Cardiac muscle cell (in vitro differentiated cells and primary cell): Measurements from ENCODE around the gene FLNC. TPM values are rescaled to one million over a fixed set of nuclear protein-coding genes. Genes with fewer than 3 reads are reported as not detected.

Source experiments
- DNase-seq, 2 donors: peaks; one replicate each; pipeline versions ENCODE4 v3.0.0 to v3.0.0-alpha.2; 2010 to 2017; ENCODE audit warnings: low read depth in 1 of 2, low spot score in 1 of 2
- H3K27ac ChIP-seq: fragments of 200-600 bp; sonication (generic); 2 replicates; pipeline ENCODE4 v1.5.1; 2016
- H3K27me3 ChIP-seq: fragments of 200-600 bp; sonication (generic); 2 replicates; pipeline ENCODE4 v1.6.0; 2016; ENCODE audit warnings: control low read depth
- H3K36me3 ChIP-seq: fragments of 200-600 bp; sonication (generic); 2 replicates; pipeline ENCODE4 v1.5.1; 2016; ENCODE audit warnings: control low read depth
- H3K4me1 ChIP-seq: fragments of 200-600 bp; sonication (generic); 2 replicates; pipeline ENCODE4 v1.8.1; 2017; ENCODE audit warnings: low read depth, mild to moderate bottlenecking, mixed run types
- H3K4me3 ChIP-seq: fragments of 200-600 bp; sonication (generic); 2 replicates; pipeline ENCODE4 v1.5.1; 2016; ENCODE audit warnings: mild to moderate bottlenecking
- H3K9me3 ChIP-seq: fragments of 200-600 bp; sonication (generic); 2 replicates; pipeline ENCODE4 v1.5.1; 2017; ENCODE audit warnings: low read depth, mild to moderate bottlenecking, control low read depth
- polyA plus RNA-seq: library from polyadenylated mRNA; unstranded; fragments of >200 nt; fragmentation: Nextera tagmentation; extraction: Ambion mirVana; gene quantifications from 2 replicates; pipeline ENCODE4 v1.2.1, GENCODE V29; 2016
- total RNA-seq: library from RNA; depleted of rRNA; stranded (reverse); fragments of >200 nt; gene quantifications from 2 replicates; pipeline ENCODE4 v1.2.3, GENCODE V29; 2016
- TF ChIP-seq, protein P1 (sequence below): IDR thresholded peaks from 2 replicates; pipeline ENCODE4 v1.5.1; 2012; ENCODE audit warnings: low read depth, mild to moderate bottlenecking, low read length

The FLNC gene
- total and polyA plus RNA-seq, 2 experiments from 2014 or later = 196 to 516 TPM

DNA sequence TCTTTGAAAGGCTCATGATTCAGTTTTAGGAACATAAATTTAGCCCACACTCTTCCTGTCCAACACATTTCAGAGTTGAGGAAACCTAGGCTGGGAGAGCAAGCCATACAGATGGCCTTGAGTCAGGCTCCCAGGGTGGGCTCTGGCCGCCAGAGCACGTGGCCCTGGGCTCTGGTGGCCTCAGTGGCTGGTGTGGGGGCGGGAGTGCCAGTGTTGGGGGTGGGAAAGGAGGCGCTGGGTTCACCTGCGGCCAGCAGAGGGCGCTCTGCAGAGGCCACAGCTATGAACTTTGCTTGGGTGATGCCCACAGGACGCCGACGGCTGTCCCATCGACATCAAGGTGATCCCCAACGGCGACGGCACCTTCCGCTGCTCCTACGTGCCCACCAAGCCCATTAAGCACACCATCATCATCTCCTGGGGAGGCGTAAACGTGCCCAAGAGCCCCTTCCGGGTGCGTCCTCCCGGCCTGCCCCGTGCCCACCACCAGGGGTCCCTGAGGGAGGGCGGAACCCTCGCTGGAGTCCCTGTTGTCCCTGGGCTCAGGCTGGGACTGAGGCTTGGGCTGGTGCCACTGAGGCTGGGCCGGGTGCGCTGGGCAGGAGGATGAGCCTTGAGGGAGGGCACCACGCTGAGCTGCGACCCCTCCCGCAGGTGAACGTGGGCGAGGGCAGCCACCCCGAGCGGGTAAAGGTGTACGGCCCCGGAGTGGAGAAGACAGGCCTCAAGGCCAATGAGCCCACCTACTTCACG lies 11.9 kb downstream of the FLNC start:
- DNase-seq = peak; percentile 40 to 67
- H3K9me3 ChIP-seq = no peaks in the 10 kb centered on the region
- TF ChIP-seq, protein P1, sequence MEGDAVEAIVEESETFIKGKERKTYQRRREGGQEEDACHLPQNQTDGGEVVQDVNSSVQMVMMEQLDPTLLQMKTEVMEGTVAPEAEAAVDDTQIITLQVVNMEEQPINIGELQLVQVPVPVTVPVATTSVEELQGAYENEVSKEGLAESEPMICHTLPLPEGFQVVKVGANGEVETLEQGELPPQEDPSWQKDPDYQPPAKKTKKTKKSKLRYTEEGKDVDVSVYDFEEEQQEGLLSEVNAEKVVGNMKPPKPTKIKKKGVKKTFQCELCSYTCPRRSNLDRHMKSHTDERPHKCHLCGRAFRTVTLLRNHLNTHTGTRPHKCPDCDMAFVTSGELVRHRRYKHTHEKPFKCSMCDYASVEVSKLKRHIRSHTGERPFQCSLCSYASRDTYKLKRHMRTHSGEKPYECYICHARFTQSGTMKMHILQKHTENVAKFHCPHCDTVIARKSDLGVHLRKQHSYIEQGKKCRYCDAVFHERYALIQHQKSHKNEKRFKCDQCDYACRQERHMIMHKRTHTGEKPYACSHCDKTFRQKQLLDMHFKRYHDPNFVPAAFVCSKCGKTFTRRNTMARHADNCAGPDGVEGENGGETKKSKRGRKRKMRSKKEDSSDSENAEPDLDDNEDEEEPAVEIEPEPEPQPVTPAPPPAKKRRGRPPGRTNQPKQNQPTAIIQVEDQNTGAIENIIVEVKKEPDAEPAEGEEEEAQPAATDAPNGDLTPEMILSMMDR = peak; percentile 66
- H3K36me3 ChIP-seq = peaks cover 96% of the 10 kb centered on the region
- H3K4me1 ChIP-seq = no peaks in the 10 kb centered on the region
- H3K4me3 ChIP-seq = no peak overlapping the region
- peak overlapping the region; percentile 26 for H3K27ac ChIP-seq
- no peaks in the 10 kb centered on the region for H3K27me3 ChIP-seq

GRCh38 chr7:128842674-128843641 lies 12.8 kb downstream of the FLNC start:
- Histone ChIP-seq H3K27me3 (no peaks in the 10 kb centered on the region), H3K4me3 (no peak overlapping the region), H3K27ac (no peak overlapping the region), H3K9me3 (no peaks in the 10 kb centered on the region), H3K36me3 (peaks cover 96% of the 10 kb centered on the region), H3K4me1 (no peaks in the 10 kb centered on the region)
- DNase-seq = no peak
- TF ChIP-seq, protein P1 = no peak

DNA sequence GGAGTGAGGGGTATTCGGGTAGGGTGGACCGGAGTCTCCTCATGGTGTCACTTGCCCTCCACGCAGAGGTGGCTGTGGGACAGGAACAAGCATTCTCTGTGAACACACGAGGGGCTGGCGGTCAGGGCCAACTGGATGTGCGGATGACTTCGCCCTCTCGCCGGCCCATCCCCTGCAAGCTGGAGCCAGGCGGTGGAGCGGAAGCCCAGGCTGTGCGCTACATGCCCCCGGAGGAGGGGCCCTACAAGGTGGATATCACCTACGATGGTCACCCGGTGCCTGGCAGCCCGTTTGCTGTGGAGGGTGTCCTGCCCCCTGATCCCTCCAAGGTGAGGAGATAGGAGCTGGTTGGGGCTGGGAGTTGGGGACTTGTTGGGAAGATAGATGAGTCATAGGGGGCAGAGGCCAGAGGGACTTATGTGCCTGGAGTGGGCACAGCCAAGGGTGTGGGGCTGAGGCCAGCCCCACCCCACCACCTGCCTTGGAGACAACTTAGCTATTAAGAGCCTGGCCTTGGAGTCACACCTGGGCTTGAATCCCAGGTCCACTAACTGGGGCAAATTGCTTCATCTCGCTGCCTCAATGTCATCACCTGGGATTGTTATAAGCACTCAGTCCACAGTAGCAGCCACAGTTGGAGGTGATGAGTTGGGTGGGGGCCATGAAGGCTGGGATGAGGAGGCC lies 13.9 kb downstream of the FLNC start:
- DNase-seq = no peak
- Histone ChIP-seq H3K27ac (no peak overlapping the region), H3K9me3 (no peaks in the 10 kb centered on the region), H3K36me3 (peaks cover 97% of the 10 kb centered on the region), H3K4me1 (no peaks in the 10 kb centered on the region), H3K4me3 (no peak overlapping the region), H3K27me3 (no peaks in the 10 kb centered on the region)
- TF ChIP-seq, protein P1 = no peak

GRCh38 chr7:128844777-128845311 lies 14.6 kb downstream of the FLNC start:
- H3K27ac ChIP-seq = no peak overlapping the region
- peaks cover 96% of the 10 kb centered on the region for H3K36me3 ChIP-seq
- no peaks in the 10 kb centered on the region for H3K27me3 ChIP-seq

DNA sequence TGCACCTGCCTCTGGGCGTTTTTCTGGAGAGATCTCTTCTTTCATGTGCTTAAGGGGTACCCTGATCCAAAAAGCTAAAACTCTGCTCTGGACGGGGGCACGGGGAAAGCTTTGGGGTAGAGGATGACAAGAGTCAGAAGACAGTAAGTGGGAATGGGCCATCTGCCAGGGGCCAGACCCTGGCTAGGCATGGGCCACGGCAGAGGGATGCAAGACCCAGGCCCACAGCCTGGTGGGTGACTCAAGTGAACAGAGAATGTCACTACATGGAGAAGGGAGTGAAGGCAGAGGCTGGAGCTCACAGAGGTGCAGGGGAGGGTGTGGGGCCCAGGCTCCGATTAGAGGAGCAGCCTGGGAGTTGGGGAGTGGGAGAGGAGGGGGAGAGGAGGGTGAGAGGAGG lies 15.3 kb downstream of the FLNC start:
- Histone ChIP-seq H3K36me3 (peaks cover 97% of the 10 kb centered on the region), H3K4me1 (no peaks in the 10 kb centered on the region), H3K27me3 (no peaks in the 10 kb centered on the region), H3K27ac (no peak overlapping the region), H3K4me3 (no peak overlapping the region), H3K9me3 (no peaks in the 10 kb centered on the region)
- TF ChIP-seq, protein P1 = no peak
- DNase-seq = no peak

More at GRCh38 chr7:128844777-128845311, 14.6 kb downstream of the FLNC start:
- no peak for DNase-seq
- Histone ChIP-seq H3K4me3 (no peak overlapping the region), H3K9me3 (no peaks in the 10 kb centered on the region), H3K4me1 (no peaks in the 10 kb centered on the region)
- TF ChIP-seq, protein P1 = no peak
